ENCODE results near the gene ALAS1.

DNA sequence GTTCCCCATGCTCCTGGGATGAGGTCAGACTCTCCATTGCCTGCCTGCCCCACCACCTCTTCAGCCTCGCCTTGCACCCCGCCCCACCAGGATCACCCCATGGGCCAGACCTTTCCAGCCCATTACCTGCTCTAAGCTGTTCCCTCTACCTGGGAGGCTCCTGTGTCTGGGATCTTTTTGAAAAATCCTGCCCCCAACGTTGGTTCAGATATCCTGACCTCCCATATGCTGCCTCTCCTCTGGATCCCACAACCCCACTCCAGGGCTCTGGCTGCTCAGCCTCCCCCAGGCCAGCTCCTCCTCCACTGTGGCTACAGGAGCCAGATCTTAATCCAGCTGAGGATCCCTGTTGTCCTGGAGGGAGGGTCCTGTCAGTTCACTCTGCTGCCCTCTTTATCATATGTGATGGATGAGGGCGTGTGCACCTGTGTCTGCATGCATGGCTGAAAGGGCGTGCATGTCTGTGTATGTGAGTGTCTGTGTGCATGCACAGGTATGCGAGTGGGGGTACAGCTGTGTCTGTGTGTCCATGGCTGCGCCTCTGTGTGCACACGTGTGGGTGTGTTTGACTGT, 21.7 kb upstream of the ALAS1 start:
- TF ChIP-seq CCAR2 (IDR thresholded peaks at IDR 0.05; ENCODE audit: low read depth, low read length) (no peak), SAFB2 (IDR thresholded peaks at IDR 0.05; ENCODE audit: borderline replicate concordance, low read depth, low read length, severe bottlenecking) (no peak), CREB1 (IDR thresholded peaks at IDR 0.05) (no peak), CREB1 (CRISPR knock-in tag; IDR thresholded peaks at IDR 0.05) (no peak), ZFX (CRISPR knock-in tag; IDR thresholded peaks at IDR 0.05) (no peak), SIN3A (IDR thresholded peaks at IDR 0.05; ENCODE audit: borderline replicate concordance in 2 of 2, control insufficient read depth in 1 of 2, low read depth in 2 of 2, low read length in 2 of 2) (no peak), BHLHE40 (IDR thresholded peaks at IDR 0.05; ENCODE audit: low read length) (no peak)
- TF ChIP-seq, protein P1, sequence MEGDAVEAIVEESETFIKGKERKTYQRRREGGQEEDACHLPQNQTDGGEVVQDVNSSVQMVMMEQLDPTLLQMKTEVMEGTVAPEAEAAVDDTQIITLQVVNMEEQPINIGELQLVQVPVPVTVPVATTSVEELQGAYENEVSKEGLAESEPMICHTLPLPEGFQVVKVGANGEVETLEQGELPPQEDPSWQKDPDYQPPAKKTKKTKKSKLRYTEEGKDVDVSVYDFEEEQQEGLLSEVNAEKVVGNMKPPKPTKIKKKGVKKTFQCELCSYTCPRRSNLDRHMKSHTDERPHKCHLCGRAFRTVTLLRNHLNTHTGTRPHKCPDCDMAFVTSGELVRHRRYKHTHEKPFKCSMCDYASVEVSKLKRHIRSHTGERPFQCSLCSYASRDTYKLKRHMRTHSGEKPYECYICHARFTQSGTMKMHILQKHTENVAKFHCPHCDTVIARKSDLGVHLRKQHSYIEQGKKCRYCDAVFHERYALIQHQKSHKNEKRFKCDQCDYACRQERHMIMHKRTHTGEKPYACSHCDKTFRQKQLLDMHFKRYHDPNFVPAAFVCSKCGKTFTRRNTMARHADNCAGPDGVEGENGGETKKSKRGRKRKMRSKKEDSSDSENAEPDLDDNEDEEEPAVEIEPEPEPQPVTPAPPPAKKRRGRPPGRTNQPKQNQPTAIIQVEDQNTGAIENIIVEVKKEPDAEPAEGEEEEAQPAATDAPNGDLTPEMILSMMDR (IDR thresholded peaks at IDR 0.05 in 2 of 3, conservative IDR thresholded peaks at IDR 0.05 in 1 of 3; ENCODE audit: insufficient read depth in 2 of 3, low read depth in 1 of 3, low read length in 3 of 3): no peak
- TF ChIP-seq, protein P2, sequence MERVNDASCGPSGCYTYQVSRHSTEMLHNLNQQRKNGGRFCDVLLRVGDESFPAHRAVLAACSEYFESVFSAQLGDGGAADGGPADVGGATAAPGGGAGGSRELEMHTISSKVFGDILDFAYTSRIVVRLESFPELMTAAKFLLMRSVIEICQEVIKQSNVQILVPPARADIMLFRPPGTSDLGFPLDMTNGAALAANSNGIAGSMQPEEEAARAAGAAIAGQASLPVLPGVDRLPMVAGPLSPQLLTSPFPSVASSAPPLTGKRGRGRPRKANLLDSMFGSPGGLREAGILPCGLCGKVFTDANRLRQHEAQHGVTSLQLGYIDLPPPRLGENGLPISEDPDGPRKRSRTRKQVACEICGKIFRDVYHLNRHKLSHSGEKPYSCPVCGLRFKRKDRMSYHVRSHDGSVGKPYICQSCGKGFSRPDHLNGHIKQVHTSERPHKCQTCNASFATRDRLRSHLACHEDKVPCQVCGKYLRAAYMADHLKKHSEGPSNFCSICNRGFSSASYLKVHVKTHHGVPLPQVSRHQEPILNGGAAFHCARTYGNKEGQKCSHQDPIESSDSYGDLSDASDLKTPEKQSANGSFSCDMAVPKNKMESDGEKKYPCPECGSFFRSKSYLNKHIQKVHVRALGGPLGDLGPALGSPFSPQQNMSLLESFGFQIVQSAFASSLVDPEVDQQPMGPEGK (CRISPR knock-in tag; IDR thresholded peaks at IDR 0.05; ENCODE audit: borderline replicate concordance): no peak

All from K562 (cell line).